GM12872 (cell line): Measurements from ENCODE around the gene DCC.

Source experiments
- TF ChIP-seq, protein P1 (sequence below): IDR thresholded peaks from 3 replicates; pipeline ENCODE4 v1.5.1; 2011; ENCODE audit warnings: low read depth, mild to moderate bottlenecking, low read length, moderate library complexity; ENCODE audit not compliant: insufficient read depth

The DCC gene

DNA sequence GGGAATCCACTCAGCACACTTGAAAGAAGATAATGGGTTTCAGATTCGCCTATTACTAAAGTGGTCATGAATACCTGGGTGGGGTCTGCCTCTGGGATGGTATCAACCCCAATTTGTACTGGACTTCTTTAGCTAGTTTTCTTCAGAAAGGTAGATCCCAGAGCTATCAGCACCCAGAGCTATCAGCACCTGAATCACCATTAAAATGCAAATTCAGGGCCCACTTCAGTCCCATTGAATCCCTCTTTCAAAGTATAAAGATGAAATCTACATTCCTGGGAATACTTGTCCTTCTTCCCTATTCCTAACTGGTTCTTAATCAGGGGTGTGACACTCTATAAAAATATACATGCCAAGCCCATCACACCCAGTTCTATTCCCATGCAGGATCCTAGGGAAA, 914.3 kb downstream of the DCC start:
- TF ChIP-seq, protein P1, sequence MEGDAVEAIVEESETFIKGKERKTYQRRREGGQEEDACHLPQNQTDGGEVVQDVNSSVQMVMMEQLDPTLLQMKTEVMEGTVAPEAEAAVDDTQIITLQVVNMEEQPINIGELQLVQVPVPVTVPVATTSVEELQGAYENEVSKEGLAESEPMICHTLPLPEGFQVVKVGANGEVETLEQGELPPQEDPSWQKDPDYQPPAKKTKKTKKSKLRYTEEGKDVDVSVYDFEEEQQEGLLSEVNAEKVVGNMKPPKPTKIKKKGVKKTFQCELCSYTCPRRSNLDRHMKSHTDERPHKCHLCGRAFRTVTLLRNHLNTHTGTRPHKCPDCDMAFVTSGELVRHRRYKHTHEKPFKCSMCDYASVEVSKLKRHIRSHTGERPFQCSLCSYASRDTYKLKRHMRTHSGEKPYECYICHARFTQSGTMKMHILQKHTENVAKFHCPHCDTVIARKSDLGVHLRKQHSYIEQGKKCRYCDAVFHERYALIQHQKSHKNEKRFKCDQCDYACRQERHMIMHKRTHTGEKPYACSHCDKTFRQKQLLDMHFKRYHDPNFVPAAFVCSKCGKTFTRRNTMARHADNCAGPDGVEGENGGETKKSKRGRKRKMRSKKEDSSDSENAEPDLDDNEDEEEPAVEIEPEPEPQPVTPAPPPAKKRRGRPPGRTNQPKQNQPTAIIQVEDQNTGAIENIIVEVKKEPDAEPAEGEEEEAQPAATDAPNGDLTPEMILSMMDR = no peak

DNA sequence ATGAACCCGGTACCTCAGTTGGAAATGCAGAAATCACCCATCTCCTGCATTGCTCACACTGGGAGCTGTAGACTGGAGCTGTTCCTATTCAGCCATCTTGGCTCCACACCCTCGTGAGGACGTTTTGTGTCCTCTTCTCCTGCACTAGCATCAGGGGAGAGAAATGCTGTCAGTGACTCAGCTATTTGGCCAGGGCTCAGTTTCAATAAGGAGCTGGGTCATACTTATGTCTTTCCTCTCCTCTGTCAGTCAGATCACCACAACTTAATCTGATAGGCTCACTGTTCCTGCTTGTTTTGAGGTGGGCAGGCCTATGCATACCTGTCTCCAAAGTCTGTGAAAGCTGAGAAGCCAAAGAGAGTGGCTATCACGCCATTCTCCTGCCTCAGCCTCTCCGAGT, 921.2 kb downstream of the DCC start:
- TF ChIP-seq, protein P1 = no peak

DNA sequence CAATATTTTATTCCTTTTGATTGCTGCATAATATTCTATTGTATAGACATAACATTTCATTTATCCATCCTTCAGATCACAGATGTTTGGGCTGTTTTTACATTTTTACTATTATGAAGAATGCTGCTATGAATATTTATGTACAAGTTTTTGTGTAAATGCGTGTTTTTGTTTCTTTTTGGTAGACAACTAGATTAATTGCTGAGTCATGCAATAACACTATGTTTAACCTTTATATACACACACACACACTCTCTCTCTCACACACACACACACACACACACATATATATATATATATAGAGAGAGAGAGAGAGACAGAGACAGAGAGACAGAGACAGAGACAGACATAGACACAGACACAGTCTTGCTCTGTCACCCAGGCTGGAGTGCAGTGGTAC, 926.9 kb downstream of the DCC start:
- TF ChIP-seq, protein P1 = no peak

DNA sequence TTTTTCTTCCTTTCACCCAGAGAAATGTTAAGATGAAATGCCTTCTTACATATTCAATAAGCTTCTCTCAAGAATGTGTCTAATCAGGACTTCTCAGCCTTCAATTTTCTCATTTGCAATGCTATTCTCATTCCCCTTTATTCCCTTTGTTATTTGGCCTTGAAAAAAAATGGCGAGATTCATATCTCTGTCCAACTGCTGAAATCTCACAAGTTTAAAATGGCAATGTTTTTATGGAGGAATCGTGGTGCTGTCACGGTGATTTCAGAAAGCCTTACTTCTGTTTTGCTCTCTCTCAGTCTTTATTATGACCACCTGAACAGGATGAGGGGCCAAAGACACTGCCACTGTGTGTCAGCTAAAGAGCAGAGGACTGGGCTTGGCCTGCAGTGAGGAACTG, 928.5 kb downstream of the DCC start:
- TF ChIP-seq, protein P1 = no peak

DNA sequence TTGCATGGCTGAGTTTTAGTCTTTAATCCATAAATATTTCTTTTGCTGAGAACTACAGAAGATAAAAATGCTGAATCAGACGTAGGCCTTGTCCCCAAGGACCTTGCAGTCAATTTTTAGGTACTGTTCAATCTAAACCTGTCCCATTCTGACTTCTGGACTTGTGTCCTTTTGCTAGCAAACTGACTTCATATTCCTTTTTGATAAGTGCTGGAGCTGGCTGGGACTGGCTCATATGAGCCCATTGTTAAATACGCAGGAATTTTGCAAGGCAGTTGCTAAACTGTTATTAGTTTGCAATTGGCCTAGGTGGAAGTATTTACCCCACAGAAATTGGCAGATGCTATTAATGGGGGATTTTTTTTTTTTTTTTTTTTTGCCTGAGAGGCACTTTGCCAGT, 941.4 kb downstream of the DCC start:
- TF ChIP-seq, protein P1 = no peak

DNA sequence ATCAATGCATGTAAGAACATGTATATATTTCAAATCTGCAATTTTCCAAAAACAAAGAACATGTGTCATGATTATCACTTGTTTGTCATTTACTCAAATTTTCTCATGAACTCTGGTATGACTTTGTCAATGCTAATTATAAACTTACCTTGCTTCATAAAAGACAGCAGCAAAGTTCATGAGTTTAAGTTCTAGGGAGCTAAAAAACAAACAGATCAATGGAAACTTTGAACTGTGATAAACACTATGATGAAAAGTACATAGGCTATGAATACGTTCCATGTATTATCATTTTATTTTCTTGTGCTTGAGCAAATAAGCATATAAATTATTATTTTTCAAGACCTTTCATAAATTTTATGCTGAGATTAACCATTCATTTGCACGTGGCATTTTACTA, 943.7 kb downstream of the DCC start:
- TF ChIP-seq, protein P1 = no peak

DNA sequence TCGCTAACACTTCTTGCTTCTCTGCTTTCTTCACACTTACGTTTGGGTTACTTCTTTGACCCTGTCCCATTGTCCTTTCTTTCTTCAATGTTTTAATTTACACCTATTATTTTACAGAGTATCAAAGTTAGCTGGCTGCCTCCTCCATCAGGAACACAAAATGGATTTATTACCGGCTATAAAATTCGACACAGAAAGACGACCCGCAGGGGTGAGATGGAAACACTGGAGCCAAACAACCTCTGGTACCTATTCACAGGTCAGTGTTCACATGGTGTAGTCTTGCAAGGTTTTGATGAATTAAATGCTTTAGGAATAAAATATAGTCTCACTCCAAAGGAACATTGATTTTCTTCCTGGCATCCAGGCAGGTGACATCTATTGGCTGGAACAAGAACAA, 965.5 kb downstream of the DCC start:
- TF ChIP-seq, protein P1 = no peak

DNA sequence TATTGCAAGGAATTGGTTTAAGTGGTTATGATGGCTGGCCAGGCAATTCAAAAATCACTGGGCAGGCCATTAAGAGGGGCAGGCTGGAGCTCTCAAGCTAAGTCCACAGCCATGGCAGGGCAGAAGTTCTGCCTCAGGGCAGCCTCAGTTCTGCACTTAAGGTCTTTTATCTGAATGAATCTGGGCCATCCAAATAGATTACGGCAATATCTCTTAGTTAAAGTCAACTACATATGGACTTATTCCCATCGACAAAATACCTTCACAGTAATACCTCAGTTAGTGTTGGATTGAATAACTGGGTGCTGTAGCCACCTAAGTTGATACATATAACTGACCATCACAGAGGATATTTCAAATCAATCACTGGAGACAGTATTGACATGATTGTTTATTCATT, 979.6 kb downstream of the DCC start:
- TF ChIP-seq, protein P1 = no peak
